NCI-H345 treated with DMSO at 0.1 percent for 48 hours (cell line): ENCODE data around the gene ATP8B4.
"Not testable (repeated sequence)": the region's sequence is repeated elsewhere in the genome, so short reads cannot be mapped to it uniquely, and the experiment has no call there.

ENCODE experiments used
- DNase-seq: peaks from one replicate; lab custom pipeline; 2025; ENCODE audit not compliant: unreplicated experiment; lab: John Stamatoyannopoulos, UW

Gene ATP8B4, protein sequence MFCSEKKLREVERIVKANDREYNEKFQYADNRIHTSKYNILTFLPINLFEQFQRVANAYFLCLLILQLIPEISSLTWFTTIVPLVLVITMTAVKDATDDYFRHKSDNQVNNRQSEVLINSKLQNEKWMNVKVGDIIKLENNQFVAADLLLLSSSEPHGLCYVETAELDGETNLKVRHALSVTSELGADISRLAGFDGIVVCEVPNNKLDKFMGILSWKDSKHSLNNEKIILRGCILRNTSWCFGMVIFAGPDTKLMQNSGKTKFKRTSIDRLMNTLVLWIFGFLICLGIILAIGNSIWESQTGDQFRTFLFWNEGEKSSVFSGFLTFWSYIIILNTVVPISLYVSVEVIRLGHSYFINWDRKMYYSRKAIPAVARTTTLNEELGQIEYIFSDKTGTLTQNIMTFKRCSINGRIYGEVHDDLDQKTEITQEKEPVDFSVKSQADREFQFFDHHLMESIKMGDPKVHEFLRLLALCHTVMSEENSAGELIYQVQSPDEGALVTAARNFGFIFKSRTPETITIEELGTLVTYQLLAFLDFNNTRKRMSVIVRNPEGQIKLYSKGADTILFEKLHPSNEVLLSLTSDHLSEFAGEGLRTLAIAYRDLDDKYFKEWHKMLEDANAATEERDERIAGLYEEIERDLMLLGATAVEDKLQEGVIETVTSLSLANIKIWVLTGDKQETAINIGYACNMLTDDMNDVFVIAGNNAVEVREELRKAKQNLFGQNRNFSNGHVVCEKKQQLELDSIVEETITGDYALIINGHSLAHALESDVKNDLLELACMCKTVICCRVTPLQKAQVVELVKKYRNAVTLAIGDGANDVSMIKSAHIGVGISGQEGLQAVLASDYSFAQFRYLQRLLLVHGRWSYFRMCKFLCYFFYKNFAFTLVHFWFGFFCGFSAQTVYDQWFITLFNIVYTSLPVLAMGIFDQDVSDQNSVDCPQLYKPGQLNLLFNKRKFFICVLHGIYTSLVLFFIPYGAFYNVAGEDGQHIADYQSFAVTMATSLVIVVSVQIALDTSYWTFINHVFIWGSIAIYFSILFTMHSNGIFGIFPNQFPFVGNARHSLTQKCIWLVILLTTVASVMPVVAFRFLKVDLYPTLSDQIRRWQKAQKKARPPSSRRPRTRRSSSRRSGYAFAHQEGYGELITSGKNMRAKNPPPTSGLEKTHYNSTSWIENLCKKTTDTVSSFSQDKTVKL

DNA sequence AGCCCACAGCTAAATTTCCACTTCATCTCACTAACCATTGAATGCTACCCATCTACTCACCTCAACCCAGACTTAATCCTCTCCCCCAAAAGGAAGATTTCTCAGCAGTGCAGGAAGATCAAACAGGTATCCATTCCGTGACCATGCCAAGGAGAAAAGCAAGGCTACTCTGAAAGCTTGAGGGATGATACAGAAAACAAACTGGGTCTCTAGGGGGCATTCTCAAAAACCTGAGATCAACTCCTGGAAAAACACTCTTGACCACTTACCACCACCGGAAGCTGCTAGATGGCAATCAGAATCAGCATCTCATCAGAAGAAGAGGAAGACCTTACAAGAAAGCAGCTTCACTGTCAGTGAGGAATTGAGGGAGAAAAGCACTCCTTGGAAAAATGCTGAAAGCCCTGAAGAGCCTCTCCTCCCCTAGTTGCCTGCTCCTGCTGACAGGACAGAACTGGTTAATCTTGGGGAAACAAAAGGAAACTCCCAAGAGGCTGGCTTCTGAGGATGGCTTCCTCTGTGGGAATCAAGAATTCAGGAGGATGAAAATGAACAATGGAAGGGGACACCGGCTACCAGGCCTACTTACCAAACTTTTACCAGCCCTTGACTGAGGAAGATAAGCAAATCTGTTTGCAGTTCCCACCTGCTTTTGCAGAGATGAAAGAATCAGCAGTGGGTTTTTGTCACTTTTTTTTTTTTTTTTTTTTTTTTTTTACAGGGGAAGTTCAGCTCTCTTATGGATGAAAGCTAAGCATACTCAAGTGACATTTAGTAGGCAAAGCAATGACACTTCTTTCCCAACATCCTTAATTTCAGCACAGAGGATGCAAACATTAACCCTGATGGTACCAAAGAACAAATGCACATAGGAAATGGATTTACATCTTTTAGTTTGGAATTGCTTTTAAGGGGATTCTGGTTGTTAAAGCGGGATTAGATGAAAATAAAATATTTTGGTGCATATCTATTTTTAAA is at the start of gene ATP8B4:
TSS of gene ATP8B4 (minus strand) at position 171 of the 978 bp plus-strand sequence. CDS start 12,267 bp downstream, outside the sequence.
- no peak for DNase-seq

- DNase-seq = no peak
These were observed 49.3 kb upstream of the ATP8B4 start for GRCh38 chr15:50168379-50168778.

GRCh38 chr15:50167110-50167509 is 48.1 kb upstream of the ATP8B4 start:
- no peak for DNase-seq

DNA sequence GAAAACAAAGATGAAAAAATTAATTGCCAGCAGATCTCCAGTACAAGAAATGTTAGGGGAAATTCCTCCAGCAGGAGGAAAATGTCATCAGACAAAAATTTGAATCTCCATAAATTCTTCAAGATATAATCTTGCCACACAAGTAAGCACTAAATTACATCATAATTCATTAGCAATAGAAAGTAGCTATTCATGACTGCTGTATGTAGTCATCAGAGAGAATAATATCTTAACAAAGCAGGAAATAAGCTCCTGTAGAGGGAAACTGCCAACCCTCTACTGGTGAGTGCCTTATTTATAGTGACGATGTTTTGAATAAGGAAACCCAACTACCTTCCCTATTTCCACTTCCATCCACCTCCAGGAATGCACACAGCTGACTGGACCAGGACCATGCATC is 47.2 kb upstream of the ATP8B4 start:
- no peak for DNase-seq

GRCh38 chr15:50164458-50164857 is 45.4 kb upstream of the ATP8B4 start:
- DNase-seq = no peak

- no peak for DNase-seq
These were observed 44.8 kb upstream of the ATP8B4 start for GRCh38 chr15:50163719-50164410.

DNA sequence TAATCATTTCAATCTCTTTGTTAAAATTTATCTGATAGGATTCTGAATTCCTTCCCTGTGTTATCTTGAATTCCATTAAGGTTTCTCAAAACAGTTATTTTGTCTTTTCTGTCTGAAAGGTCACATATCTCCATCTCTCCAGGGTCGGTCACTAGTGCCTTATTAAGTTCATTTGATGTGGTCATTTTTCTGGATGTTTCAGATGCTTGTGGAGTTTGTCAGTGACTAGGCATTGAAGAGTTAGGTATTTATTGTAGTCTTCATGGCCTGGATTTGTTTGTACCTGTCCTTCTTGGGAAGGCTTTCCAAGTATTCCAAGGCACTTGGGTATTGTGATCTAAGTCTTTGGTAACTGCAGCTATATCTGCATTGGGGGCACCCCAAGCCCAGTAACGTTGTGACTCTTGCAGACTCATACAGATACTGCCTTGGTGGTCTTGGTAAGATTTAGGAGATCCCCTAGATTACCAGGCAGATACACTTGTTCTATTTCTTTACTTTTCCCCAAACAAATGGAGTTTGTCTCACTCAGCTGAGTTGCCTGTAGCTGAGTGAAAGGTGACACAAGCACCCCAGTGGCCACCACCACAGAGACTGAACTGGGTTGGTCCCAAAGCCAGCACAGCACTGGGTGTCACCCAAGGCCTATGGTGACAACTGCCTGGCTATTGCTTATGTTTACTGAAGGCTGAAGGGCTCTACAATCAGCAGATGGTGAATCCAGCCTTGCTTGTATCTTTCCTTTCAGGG is 44.1 kb upstream of the ATP8B4 start:
- DNase-seq = no peak

- not testable (repeated sequence) for DNase-seq
These were observed 39.2 kb upstream of the ATP8B4 start for GRCh38 chr15:50158236-50158635.

- no peak for DNase-seq
These were observed 32.4 kb upstream of the ATP8B4 start for GRCh38 chr15:50151476-50151875.

DNA sequence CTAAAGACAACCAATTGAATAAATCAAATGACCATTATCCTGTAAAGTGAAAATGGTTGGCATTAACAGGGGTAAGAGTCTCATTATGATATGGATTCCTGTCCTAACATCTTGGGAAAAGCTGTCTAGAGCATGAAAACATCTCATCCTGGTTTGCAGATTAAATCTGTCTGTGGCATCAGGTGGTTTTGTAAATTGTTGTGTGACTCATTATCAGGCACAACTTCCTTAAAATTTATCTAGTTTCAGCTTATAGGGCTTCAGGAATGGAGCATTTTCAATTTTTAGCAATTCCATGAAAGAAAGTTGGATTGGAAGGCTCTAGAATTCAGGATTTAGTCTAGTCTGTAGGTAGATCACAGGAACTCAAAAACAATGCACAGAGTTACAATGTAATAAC is 31.8 kb upstream of the ATP8B4 start:
- no peak for DNase-seq

DNA sequence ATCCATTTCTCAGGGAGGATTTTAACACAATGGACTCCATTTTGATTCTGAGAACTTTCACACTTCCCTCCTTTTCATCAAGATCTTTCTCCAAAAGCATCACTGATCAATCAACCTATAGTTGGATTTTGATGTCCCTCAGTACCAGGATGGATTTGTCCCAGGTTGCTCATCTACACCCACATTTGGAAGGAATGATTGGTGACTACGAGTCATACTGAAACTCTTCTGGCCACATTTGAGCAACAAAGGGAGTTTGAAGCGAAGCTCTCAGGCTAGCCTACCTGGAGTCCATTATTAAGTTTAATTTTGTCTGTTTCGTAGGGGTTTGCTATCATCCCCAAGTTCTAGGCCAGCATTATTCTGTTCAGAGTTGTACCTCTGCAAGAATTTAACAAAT is 31.3 kb upstream of the ATP8B4 start:
- no peak for DNase-seq

GRCh38 chr15:50149090-50149489 is 30.1 kb upstream of the ATP8B4 start:
- no peak for DNase-seq

DNA sequence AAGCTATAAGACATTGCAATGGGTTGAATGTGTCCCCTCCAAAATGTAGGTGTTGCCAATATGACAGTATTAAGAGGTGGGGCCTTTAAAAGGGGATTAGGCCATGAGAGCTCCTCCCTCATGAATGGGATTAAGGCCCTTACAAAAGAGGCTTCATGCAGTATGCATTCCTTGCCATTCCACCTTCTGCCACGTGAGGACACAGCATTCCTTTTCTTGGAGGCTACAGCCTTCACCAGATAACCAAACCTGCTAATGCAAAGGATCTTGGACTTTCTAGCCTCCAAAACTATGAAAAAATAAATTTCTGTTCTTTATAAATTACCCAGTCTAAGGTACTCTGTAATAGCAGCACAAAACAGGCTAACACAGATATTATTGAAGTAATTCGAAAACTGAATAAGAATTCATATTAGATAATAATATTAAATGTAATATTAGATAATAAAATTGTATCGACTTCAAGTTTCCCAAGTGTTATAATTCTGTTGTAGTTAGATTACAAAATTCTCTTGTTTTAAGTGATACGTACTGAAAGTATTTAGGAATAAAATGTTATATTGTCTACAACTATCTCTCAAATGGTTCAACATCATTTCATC is 29.4 kb upstream of the ATP8B4 start:
- no peak for DNase-seq

GRCh38 chr15:50146632-50147031 is 27.6 kb upstream of the ATP8B4 start:
- DNase-seq = no peak

DNA sequence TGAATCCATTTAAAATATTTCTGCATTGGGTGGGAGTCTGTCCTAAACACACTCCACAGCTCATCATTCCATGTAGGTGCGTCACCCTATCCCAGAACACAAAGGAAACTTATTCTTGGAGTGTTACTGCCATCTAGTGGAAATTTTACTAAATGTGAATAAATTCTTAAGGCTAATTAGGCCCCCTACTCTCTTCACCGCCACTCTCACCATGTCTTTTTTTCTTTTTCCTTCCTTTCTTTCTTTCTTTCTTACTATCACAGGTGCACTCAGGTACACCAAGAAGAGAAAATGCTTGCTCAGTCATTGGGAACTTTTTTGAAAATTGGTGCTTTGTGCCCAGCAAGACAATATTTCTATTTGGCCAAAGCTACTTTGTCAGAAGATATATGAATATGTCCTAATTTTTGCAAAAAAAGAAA is 26.4 kb upstream of the ATP8B4 start:
- DNase-seq = peak; percentile 41

DNA sequence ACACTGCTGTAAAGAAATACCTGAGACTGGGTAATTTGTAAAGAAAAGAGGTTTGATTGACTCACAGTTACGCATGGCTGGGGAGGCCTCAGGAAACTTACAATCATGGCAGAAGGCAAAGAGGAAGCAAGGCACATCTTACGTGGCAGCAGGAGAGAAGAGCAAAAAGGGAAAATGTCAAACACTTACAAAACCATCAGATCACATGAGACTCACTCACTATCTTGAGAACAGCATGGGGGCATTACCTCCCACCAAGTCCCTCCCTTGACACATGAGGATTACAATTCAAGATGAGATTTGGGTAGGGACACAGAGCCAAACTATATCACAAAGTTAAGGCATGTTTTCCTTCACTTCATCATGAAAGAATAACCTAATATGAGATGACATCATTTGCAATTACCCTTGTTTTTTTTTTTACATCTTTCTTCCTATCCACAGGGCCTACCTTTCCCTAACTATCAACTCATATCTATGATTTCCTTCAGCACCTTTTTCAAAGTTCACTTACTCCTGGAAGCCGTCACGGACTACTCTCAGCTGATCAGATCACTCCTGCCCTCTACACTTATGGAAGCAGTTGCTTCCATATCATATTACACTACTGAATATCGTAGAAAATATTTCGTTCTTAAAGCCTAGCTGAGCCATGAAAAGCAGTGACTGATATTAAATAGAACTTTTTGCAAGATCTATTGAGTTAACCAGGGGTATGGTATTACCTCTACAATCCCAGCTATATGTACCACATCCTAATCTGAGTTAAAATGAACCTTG is 25.5 kb upstream of the ATP8B4 start:
- no peak for DNase-seq

- DNase-seq = no peak
These were observed 24.3 kb upstream of the ATP8B4 start for GRCh38 chr15:50143255-50143860.
